ENCODE data around the gene CDH16.

DNA sequence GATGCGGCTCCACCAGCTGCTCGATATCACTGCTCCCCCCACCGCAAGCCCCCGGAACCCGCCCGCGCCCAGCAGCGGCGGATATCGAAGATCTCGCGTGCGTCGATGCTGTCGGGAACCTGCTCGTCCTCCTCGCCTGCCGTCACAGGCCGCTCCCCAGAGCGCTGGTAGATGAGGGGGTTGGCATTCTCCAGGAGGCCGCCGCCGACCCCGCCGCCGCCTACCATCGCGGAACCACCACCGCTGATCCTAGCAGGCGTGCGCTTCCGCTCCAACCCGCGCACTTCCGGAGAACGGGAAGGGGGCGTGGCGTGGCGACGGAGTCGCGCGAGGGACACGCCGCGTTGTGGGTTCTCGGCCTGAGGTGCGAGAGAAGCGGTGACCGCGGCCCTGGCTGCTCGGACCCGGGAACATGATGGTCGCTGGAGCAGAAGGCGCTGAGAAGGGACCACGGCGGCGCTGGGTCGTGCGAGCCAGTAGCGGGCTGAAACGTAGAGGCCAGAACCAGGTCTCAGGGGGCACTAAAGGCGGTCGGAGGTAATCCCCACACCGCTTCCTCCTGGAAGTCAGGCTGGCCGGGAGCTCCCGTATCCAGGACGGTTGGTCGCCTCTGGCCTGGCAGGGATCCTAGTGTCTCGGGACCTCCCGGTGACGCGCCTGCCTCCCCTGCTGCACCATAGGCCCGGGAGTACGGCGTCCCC lies 15.6 kb upstream of the CDH16 start, which contains the start of gene CIAO2B:
- TF ChIP-seq, protein P1, sequence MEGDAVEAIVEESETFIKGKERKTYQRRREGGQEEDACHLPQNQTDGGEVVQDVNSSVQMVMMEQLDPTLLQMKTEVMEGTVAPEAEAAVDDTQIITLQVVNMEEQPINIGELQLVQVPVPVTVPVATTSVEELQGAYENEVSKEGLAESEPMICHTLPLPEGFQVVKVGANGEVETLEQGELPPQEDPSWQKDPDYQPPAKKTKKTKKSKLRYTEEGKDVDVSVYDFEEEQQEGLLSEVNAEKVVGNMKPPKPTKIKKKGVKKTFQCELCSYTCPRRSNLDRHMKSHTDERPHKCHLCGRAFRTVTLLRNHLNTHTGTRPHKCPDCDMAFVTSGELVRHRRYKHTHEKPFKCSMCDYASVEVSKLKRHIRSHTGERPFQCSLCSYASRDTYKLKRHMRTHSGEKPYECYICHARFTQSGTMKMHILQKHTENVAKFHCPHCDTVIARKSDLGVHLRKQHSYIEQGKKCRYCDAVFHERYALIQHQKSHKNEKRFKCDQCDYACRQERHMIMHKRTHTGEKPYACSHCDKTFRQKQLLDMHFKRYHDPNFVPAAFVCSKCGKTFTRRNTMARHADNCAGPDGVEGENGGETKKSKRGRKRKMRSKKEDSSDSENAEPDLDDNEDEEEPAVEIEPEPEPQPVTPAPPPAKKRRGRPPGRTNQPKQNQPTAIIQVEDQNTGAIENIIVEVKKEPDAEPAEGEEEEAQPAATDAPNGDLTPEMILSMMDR (conservative IDR thresholded peaks at IDR 0.05), result no peak
- peak; percentile 80; the same call in 1 of the 2 replicates for TF ChIP-seq ZFX (IDR thresholded peaks at IDR 0.05)
